ENCODE results near the gene BTBD19.
"Not testable (repeated sequence)": the region's sequence is repeated elsewhere in the genome, so short reads cannot be mapped to it uniquely, and the experiment has no call there.

The BTBD19 gene

GRCh38 chr1:44828003-44828651, 19.8 kb downstream of the BTBD19 start:
- DNase-seq (ENCODE audit: low read depth), result no peak

- no peak for DNase-seq (ENCODE audit: low read depth)
These were observed 20.6 kb downstream of the BTBD19 start for GRCh38 chr1:44828841-44829440.

- DNase-seq (ENCODE audit: low read depth), result no peak
These were observed 21.4 kb downstream of the BTBD19 start for GRCh38 chr1:44829506-44830384.

- DNase-seq (ENCODE audit: low read depth), result no peak
These were observed 22.6 kb downstream of the BTBD19 start for GRCh38 chr1:44830900-44831304.

- no peak for DNase-seq (ENCODE audit: low read depth)
These were observed 23.2 kb downstream of the BTBD19 start for GRCh38 chr1:44831516-44831915.

GRCh38 chr1:44832056-44832705, 23.9 kb downstream of the BTBD19 start:
- DNase-seq (ENCODE audit: low read depth), result no peak

- DNase-seq (ENCODE audit: low read depth), result no peak
These were observed 26.0 kb downstream of the BTBD19 start for GRCh38 chr1:44834328-44834727.

- peak; percentile 58 for DNase-seq (ENCODE audit: low read depth)
These were observed 27.7 kb downstream of the BTBD19 start for GRCh38 chr1:44835738-44836675.

GRCh38 chr1:44838294-44838693, 30.0 kb downstream of the BTBD19 start:
- not testable (repeated sequence) for DNase-seq (ENCODE audit: low read depth)

GRCh38 chr1:44839576-44839975, 31.3 kb downstream of the BTBD19 start:
- DNase-seq (ENCODE audit: low read depth), result no peak

GRCh38 chr1:44842486-44842861, 34.2 kb downstream of the BTBD19 start:
- DNase-seq (ENCODE audit: low read depth), result no peak

- DNase-seq (ENCODE audit: low read depth), result no peak
These were observed 34.7 kb downstream of the BTBD19 start, which contains the start of gene PTCH2 for GRCh38 chr1:44842862-44843655. Gene PTCH2 (minus strand): TSS chr1:44843253. CDS start chr1:44842932, 321 bp downstream.

- DNase-seq (ENCODE audit: low read depth), result no peak
These were observed 38.7 kb downstream of the BTBD19 start for GRCh38 chr1:44846985-44847384.

- no peak for DNase-seq (ENCODE audit: low read depth)
These were observed 39.5 kb downstream of the BTBD19 start for GRCh38 chr1:44847845-44848244.

- no peak for DNase-seq (ENCODE audit: low read depth)
These were observed 40.3 kb downstream of the BTBD19 start for GRCh38 chr1:44848456-44849181.

- no peak for DNase-seq (ENCODE audit: low read depth)
These were observed 41.3 kb downstream of the BTBD19 start for GRCh38 chr1:44849575-44850132.

- DNase-seq (ENCODE audit: low read depth), result no peak
These were observed 43.0 kb downstream of the BTBD19 start for GRCh38 chr1:44851308-44851707.

- no peak for DNase-seq (ENCODE audit: low read depth)
These were observed 44.9 kb downstream of the BTBD19 start for GRCh38 chr1:44853201-44853600.

GRCh38 chr1:44854970-44855369, 46.6 kb downstream of the BTBD19 start:
- no peak for DNase-seq (ENCODE audit: low read depth)

All from T-helper 22 cell (primary cell).